SK-N-SH treated with all-trans-retinoic acid at 6 μM for 48 hours (cell line): Measurements from ENCODE around the gene CRAMP1.

Source experiments
- ATAC-seq: fragments of 200-7000 bp; cut with Tn5 transposase; 3 replicates; pipeline ENCODE4 v1.9.1; 2020; ENCODE audit warnings: mild to moderate bottlenecking, moderate library complexity
- ARNTL ChIP-seq: fragments of 450-650 bp; formaldehyde crosslinking; IDR thresholded peaks from 2 replicates; pipeline ENCODE4 v1.5.0; 2020; ENCODE audit warnings: low read depth, mild to moderate bottlenecking, moderate library complexity, borderline replicate concordance
- BACH2 ChIP-seq: fragments of 250-450 bp; sonication (Bioruptor Pico); IDR thresholded peaks from 2 replicates; pipeline ENCODE4 v1.9.0; 2021; ENCODE audit warnings: mild to moderate bottlenecking, borderline replicate concordance
- CREB5 ChIP-seq: fragments of 250-450 bp; sonication (Bioruptor Pico); IDR thresholded peaks from 2 replicates; pipeline ENCODE4 v1.5.1; 2020; ENCODE audit warnings: low read depth, mild to moderate bottlenecking, moderate library complexity
- CSDC2 ChIP-seq: fragments of 250-450 bp; sonication (Bioruptor Pico); IDR thresholded peaks from 2 replicates; pipeline ENCODE4 v1.5.0; 2020; ENCODE audit warnings: mild to moderate bottlenecking, moderate library complexity
- CSRNP3 ChIP-seq: fragments of 250-450 bp; sonication (Bioruptor Pico); IDR thresholded peaks from 2 replicates; pipeline ENCODE4 v1.5.1; 2021; ENCODE audit warnings: mild to moderate bottlenecking, moderate library complexity
- ESRRG ChIP-seq: fragments of 250-450 bp; sonication (Bioruptor Pico); IDR thresholded peaks from 2 replicates; pipeline ENCODE4 v1.6.1; 2021; ENCODE audit warnings: mild to moderate bottlenecking
- GLIS3 ChIP-seq: fragments of 250-450 bp; sonication (Bioruptor Pico); IDR thresholded peaks from 2 replicates; pipeline ENCODE4 v1.5.0; 2020; ENCODE audit warnings: mild to moderate bottlenecking, moderate library complexity
- ISL1 ChIP-seq: fragments of 250-450 bp; sonication (Bioruptor Pico); IDR thresholded peaks from 2 replicates; pipeline ENCODE4 v2.1.2; 2022; ENCODE audit warnings: mild to moderate bottlenecking, moderate library complexity
- OSR1 ChIP-seq: fragments of 250-450 bp; sonication (Bioruptor Pico); IDR thresholded peaks from 2 replicates; pipeline ENCODE4 v1.8.0; 2022; ENCODE audit warnings: moderate library complexity, mild to moderate bottlenecking, inconsistent platforms
- PATZ1 ChIP-seq: fragments of 250-450 bp; sonication (Bioruptor Pico); IDR thresholded peaks from 2 replicates; pipeline ENCODE4 v1.8.0; 2020; ENCODE audit warnings: mild to moderate bottlenecking, moderate library complexity, borderline replicate concordance
- PPARA ChIP-seq: fragments of 250-450 bp; sonication (Bioruptor Pico); IDR thresholded peaks from 2 replicates; pipeline ENCODE4 v1.5.0; 2020; ENCODE audit warnings: mild to moderate bottlenecking, borderline replicate concordance
- RARB ChIP-seq: fragments of 250-450 bp; sonication (Bioruptor Pico); IDR thresholded peaks from 2 replicates; pipeline ENCODE4 v1.8.0; 2021; ENCODE audit warnings: mild to moderate bottlenecking, moderate library complexity
- SNAI2 ChIP-seq: fragments of 250-450 bp; sonication (Bioruptor Pico); IDR thresholded peaks from 2 replicates; pipeline ENCODE4 v1.5.0; 2020; ENCODE audit warnings: mild to moderate bottlenecking, moderate library complexity
- TCF4 ChIP-seq: fragments of 250-450 bp; sonication (Bioruptor Pico); IDR thresholded peaks from 2 replicates; pipeline ENCODE4 v1.8.0; 2021; ENCODE audit warnings: mild to moderate bottlenecking, moderate library complexity, borderline replicate concordance
- TOX ChIP-seq: fragments of 250-450 bp; sonication (Bioruptor Pico); IDR thresholded peaks from 2 replicates; pipeline ENCODE4 v1.8.0; 2021; ENCODE audit warnings: mild to moderate bottlenecking, moderate library complexity, borderline replicate concordance
- TSHZ2 ChIP-seq: fragments of 250-450 bp; sonication (Bioruptor Pico); IDR thresholded peaks from 2 replicates; pipeline ENCODE4 v1.5.0; 2020; ENCODE audit warnings: mild to moderate bottlenecking, moderate library complexity
- ZC3H10 ChIP-seq: fragments of 250-450 bp; sonication (Bioruptor Pico); IDR thresholded peaks from 2 replicates; pipeline ENCODE4 v1.5.1; 2021; ENCODE audit warnings: mild to moderate bottlenecking, moderate library complexity
- ZFP3 ChIP-seq: fragments of 250-450 bp; sonication (Bioruptor Pico); IDR thresholded peaks from 2 replicates; pipeline ENCODE4 v1.5.0; 2020; ENCODE audit warnings: mild to moderate bottlenecking, moderate library complexity
- ZNF565 ChIP-seq: fragments of 450-650 bp; formaldehyde crosslinking; conservative IDR thresholded peaks from 2 replicates; pipeline ENCODE4 v1.5.0; 2020; ENCODE audit warnings: low read depth, mild to moderate bottlenecking, moderate library complexity
- ZNF70 ChIP-seq: fragments of 450-650 bp; formaldehyde crosslinking; IDR thresholded peaks from 2 replicates; pipeline ENCODE4 v1.5.0; 2020; ENCODE audit warnings: mild to moderate bottlenecking, moderate library complexity
- ZNF8 ChIP-seq: fragments of 450-650 bp; formaldehyde crosslinking; IDR thresholded peaks from 2 replicates; pipeline ENCODE4 v1.5.0; 2020; ENCODE audit warnings: mild to moderate bottlenecking, moderate library complexity
- TF ChIP-seq, protein P1 (sequence below): fragments of 250-450 bp; sonication (Bioruptor Pico); IDR thresholded peaks from 2 replicates; pipeline ENCODE4 v1.8.0; 2021; ENCODE audit warnings: low read depth, mild to moderate bottlenecking, moderate library complexity, borderline replicate concordance

The CRAMP1 gene

GRCh38 chr16:1710811-1711507 lies 98.8 kb downstream of the CRAMP1 start (continued):
- TF ChIP-seq ZNF70 (CRISPR knock-in tag) = no peak
- TF ChIP-seq, protein P1, sequence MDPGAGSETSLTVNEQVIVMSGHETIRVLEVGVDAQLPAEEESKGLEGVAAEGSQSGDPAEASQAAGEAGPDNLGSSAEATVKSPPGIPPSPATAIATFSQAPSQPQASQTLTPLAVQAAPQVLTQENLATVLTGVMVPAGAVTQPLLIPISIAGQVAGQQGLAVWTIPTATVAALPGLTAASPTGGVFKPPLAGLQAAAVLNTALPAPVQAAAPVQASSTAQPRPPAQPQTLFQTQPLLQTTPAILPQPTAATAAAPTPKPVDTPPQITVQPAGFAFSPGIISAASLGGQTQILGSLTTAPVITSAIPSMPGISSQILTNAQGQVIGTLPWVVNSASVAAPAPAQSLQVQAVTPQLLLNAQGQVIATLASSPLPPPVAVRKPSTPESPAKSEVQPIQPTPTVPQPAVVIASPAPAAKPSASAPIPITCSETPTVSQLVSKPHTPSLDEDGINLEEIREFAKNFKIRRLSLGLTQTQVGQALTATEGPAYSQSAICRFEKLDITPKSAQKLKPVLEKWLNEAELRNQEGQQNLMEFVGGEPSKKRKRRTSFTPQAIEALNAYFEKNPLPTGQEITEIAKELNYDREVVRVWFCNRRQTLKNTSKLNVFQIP = no peak
- no peak for TF ChIP-seq ZC3H10 (CRISPR knock-in tag)
- TF ChIP-seq OSR1 = no peak
- TF ChIP-seq ZNF8 (CRISPR knock-in tag) = no peak
- no peak for TF ChIP-seq RARB (CRISPR knock-in tag)
- no peak for TF ChIP-seq ZFP3
- TF ChIP-seq CREB5 (CRISPR knock-in tag) = no peak
- no peak for TF ChIP-seq ESRRG
- no peak for TF ChIP-seq PPARA (CRISPR knock-in tag)
- TF ChIP-seq, all 23 proteins: peak for 0

DNA sequence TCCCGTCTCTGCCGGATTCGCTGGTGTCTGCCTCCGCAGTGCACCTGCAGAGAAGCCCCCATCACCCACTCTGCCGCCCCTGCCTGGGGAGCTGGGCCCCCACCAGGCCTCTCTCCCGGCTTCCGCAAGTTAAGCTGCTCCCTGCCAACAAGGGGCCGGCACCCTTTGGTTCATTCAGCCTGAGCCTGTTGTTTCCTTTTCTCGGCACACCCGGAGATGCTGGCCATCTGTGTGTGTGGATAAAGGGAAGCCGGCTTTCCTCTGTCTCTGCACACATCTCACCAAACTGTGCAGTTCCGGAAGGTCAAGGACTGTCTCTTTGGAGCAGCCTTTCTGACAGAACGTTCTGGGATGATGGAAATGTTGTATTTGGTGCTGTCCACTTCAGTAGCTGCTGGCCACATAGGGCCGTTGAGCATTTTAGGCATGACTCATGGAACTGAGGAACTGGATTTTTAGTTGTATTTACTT lies 100.7 kb downstream of the CRAMP1 start:
- TF ChIP-seq TOX (CRISPR knock-in tag) (no peak), TCF4 (CRISPR knock-in tag) (no peak), PATZ1 (CRISPR knock-in tag) (no peak), PPARA (CRISPR knock-in tag) (no peak), GLIS3 (no peak), ARNTL (CRISPR knock-in tag) (no peak), ZNF8 (CRISPR knock-in tag) (no peak), BACH2 (CRISPR knock-in tag) (no peak), ZFP3 (no peak), RARB (CRISPR knock-in tag) (no peak), SNAI2 (no peak), ZC3H10 (CRISPR knock-in tag) (no peak), OSR1 (no peak), ZNF565 (CRISPR knock-in tag) (no peak)
- TF ChIP-seq, protein P1 = no peak
- ATAC-seq = no peak

DNA sequence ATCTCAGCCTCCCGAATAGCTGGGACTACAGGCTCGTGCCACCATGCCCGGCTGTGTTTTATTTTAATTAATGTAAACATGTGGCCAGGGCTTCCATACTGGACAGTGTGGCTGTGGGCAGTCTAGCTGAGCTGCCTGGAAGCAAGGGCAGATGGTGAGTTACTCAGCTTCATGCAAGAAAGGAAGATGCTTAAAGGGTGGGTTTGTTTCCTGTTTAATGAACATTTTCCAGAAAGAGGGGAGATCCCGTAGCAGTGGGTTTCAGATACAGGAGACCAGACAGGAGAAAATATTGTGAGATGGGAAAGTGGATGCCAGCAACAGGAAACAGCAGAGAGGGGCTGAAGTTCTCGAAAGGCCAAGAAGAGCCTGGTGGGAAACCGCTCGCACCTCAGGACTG lies 101.2 kb downstream of the CRAMP1 start:
- TF ChIP-seq OSR1 = no peak
- TF ChIP-seq CSRNP3 = no peak
- TF ChIP-seq ARNTL (CRISPR knock-in tag) = no peak
- no peak for TF ChIP-seq ZNF8 (CRISPR knock-in tag)
- TF ChIP-seq CSDC2 (CRISPR knock-in tag) = no peak
- TF ChIP-seq TOX (CRISPR knock-in tag) = no peak
- TF ChIP-seq ZNF565 (CRISPR knock-in tag) = no peak
- no peak for TF ChIP-seq PPARA (CRISPR knock-in tag)
- no peak for TF ChIP-seq ZNF70 (CRISPR knock-in tag)
- no peak for TF ChIP-seq TSHZ2 (CRISPR knock-in tag)
- TF ChIP-seq ISL1 = no peak
- TF ChIP-seq, protein P1 = no peak
- no peak for TF ChIP-seq BACH2 (CRISPR knock-in tag)
- no peak for TF ChIP-seq SNAI2
- no peak for TF ChIP-seq CREB5 (CRISPR knock-in tag)
- no peak for ATAC-seq
